OCI-LY3 (cell line): Measurements from ENCODE around the gene BSPRY.

Experiments
- H2AFZ ChIP-seq: fragments of 200-600, 300-600 bp; shearing (Covaris generic); 2 replicates; pipeline ENCODE4 v1.6.0; 2014; ENCODE audit warnings: antibody characterized with exemption, low read depth, low read length
- H3K27ac ChIP-seq: fragments of 200-600, 300-600 bp; sonication (generic); 2 replicates; pipeline ENCODE4 v1.5.1; 2014; ENCODE audit warnings: mild to moderate bottlenecking, low read length, moderate library complexity, mixed read lengths
- H3K27me3 ChIP-seq: fragments of 200-600, 300-600 bp; sonication (generic); 2 replicates; pipeline ENCODE4 v1.6.1; 2014; ENCODE audit warnings: low read depth, low read length, mixed read lengths
- H3K36me3 ChIP-seq: fragments of 200-600, 300-600 bp; sonication (generic); replicated peaks from 2 replicates; pipeline ENCODE3; 2014; ENCODE audit warnings: low read depth, low read length, mixed read lengths
- H3K4me1 ChIP-seq: fragments of 300-600, 200-600 bp; sonication (generic); 2 replicates; pipeline ENCODE4 v1.6.1; 2014; ENCODE audit warnings: low read length, mixed read lengths
- H3K4me2 ChIP-seq: fragments of 200-600, 300-600 bp; sonication (generic); 2 replicates; pipeline ENCODE4 v1.6.1; 2014; ENCODE audit warnings: low read length, mixed read lengths
- H3K4me3 ChIP-seq: fragments of 300-600, 200-600 bp; sonication (generic); 2 replicates; pipeline ENCODE4 v1.5.1; 2014; ENCODE audit warnings: antibody characterized with exemption, mild to moderate bottlenecking, low read length, moderate library complexity
- H3K79me2 ChIP-seq: fragments of 300-600, 200-600 bp; shearing (Covaris generic); 2 replicates; pipeline ENCODE4 v1.6.1; 2014; ENCODE audit warnings: mild to moderate bottlenecking, low read length, mixed read lengths
- H3K9ac ChIP-seq: fragments of 300-600, 200-600 bp; shearing (Covaris generic); 2 replicates; pipeline ENCODE4 v1.6.0; 2014; ENCODE audit warnings: mild to moderate bottlenecking, low read length, moderate library complexity
- H3K9me3 ChIP-seq: fragments of 200-600, 300-600 bp; shearing (Covaris generic); 2 replicates; pipeline ENCODE4 v1.6.1; 2014; ENCODE audit warnings: low read length, mixed read lengths; ENCODE audit not compliant: insufficient read depth
- H4K20me1 ChIP-seq: fragments of 200-600, 300-600 bp; sonication (generic); 2 replicates; pipeline ENCODE4 v1.6.1; 2016; ENCODE audit warnings: low read length, mixed read lengths; ENCODE audit not compliant: insufficient read depth
- CTCF ChIP-seq: fragments of 200-600, 300-600 bp; sonication (generic); IDR thresholded peaks from 2 replicates; pipeline ENCODE4 v1.5.1; 2014; ENCODE audit warnings: antibody characterized with exemption, low read length, low read depth
- EZH2phosphoT487 ChIP-seq: fragments of 200-600 bp; shearing (Covaris generic); IDR thresholded peaks from 2 replicates; pipeline ENCODE4 v1.6.1; 2018; ENCODE audit warnings: antibody characterized with exemption, mixed run types, low read depth

Gene BSPRY

GRCh38 chr9:113340011-113340699, 9.2 kb upstream of the BSPRY start, which contains the start of gene WDR31:
Gene WDR31, minus strand, starts transcription at chr9:113340275. Its CDS starts 8,253 bp downstream, at chr9:113332022.
- H3K4me3 ChIP-seq = peak within 1 kb of the TSS; percentile 96
- H3K36me3 ChIP-seq = no peaks in the 10 kb centered on the region
- H3K9me3 ChIP-seq = no peaks in the 10 kb centered on the region
- no peaks in the 10 kb centered on the region for H3K27me3 ChIP-seq
- H3K27ac ChIP-seq = no peak within 1 kb of the TSS
- no peaks in the 10 kb centered on the region for H3K79me2 ChIP-seq
- H3K4me1 ChIP-seq = peaks cover 15% of the 10 kb centered on the region
- peak within 1 kb of the TSS; percentile 99 for H3K4me2 ChIP-seq
- no peak for TF ChIP-seq EZH2phosphoT487
- peak; percentile 8; the same call in 1 of the 2 replicates for TF ChIP-seq CTCF
- no peaks in the 10 kb centered on the region for H4K20me1 ChIP-seq
- H2AFZ ChIP-seq = peak within 1 kb of the TSS; percentile 99
- peak within 1 kb of the TSS; percentile 70 for H3K9ac ChIP-seq

GRCh38 chr9:113341712-113342410, 7.5 kb upstream of the BSPRY start:
- no peak overlapping the region for H2AFZ ChIP-seq
- no peaks in the 10 kb centered on the region for H4K20me1 ChIP-seq
- H3K79me2 ChIP-seq = no peaks in the 10 kb centered on the region
- no peak overlapping the region for H3K27ac ChIP-seq
- no peak overlapping the region for H3K9ac ChIP-seq
- peaks cover 20% of the 10 kb centered on the region for H3K4me1 ChIP-seq
- TF ChIP-seq EZH2phosphoT487 = no peak
- H3K4me2 ChIP-seq = no peak overlapping the region
- H3K36me3 ChIP-seq = no peaks in the 10 kb centered on the region
- no peaks in the 10 kb centered on the region for H3K27me3 ChIP-seq
- H3K9me3 ChIP-seq = no peaks in the 10 kb centered on the region
- H3K4me3 ChIP-seq = no peak overlapping the region

- Histone ChIP-seq H3K9ac (no peak overlapping the region), H3K9me3 (no peaks in the 10 kb centered on the region), H2AFZ (no peak overlapping the region), H3K27ac (no peak overlapping the region), H3K36me3 (no peaks in the 10 kb centered on the region), H3K4me1 (peaks cover 20% of the 10 kb centered on the region), H3K4me2 (no peak overlapping the region), H3K27me3 (no peaks in the 10 kb centered on the region), H3K4me3 (no peak overlapping the region), H4K20me1 (no peaks in the 10 kb centered on the region), H3K79me2 (no peaks in the 10 kb centered on the region)
- TF ChIP-seq CTCF (no peak), EZH2phosphoT487 (no peak)
These were observed 5.6 kb upstream of the BSPRY start for GRCh38 chr9:113343732-113344231.

GRCh38 chr9:113345190-113345589, 4.2 kb upstream of the BSPRY start:
- Histone ChIP-seq H3K9me3 (no peaks in the 10 kb centered on the region), H3K27me3 (no peaks in the 10 kb centered on the region), H3K36me3 (no peaks in the 10 kb centered on the region), H3K4me3 (no peak overlapping the region), H3K4me1 (peaks cover 17% of the 10 kb centered on the region), H3K4me2 (no peak overlapping the region), H3K9ac (no peak overlapping the region), H4K20me1 (no peaks in the 10 kb centered on the region), H3K79me2 (no peaks in the 10 kb centered on the region), H3K27ac (no peak overlapping the region), H2AFZ (no peak overlapping the region)
- TF ChIP-seq CTCF = no peak
- no peak for TF ChIP-seq EZH2phosphoT487
